Keratinocyte (primary cell): Measurements from ENCODE around the gene PLK5. TPM values are rescaled to one million over a fixed set of nuclear protein-coding genes. Genes with fewer than 3 reads are reported as not detected.
A peak's percentile ranks its signal among the peaks of the same experiment; 100 is the strongest.

Experiments
- DNase-seq: peaks from one replicate; pipeline ENCODE4 v3.0.0-alpha.2; 2011; ENCODE audit warnings: low read depth, missing footprints, low spot score
- FAIRE-seq: peaks from 2 replicates; lab custom pipeline; 2011; peaks lifted over from hg19 to GRCh38; lab: Jason Lieb, UNC
- H2AFZ ChIP-seq: 2 replicates; pipeline ENCODE4 v1.6.0; 2012; ENCODE audit warnings: low read length, control low read depth, inconsistent platforms; ENCODE audit not compliant: control insufficient read depth
- H3K27ac ChIP-seq: 2 replicates; pipeline ENCODE4 v1.5.1; 2011; ENCODE audit warnings: low read length; ENCODE audit not compliant: control insufficient read depth, insufficient read depth
- H3K27me3 ChIP-seq: 3 replicates; pipeline ENCODE4 v1.6.0; 2011; ENCODE audit warnings: low read length; ENCODE audit not compliant: control insufficient read depth, insufficient read depth; ENCODE audit errors: extremely low read depth
- H3K36me3 ChIP-seq, 2 experiments: 2 replicates in 1 of 2; 3 replicates in 1 of 2; pipeline ENCODE4 v1.5.1; 2011; ENCODE audit warnings: low read length in 2 of 2, mild to moderate bottlenecking in 1 of 2; ENCODE audit not compliant: control insufficient read depth in 2 of 2, insufficient read depth in 2 of 2; ENCODE audit errors: extremely low read depth in 1 of 2
- H3K4me1 ChIP-seq: 3 replicates; pipeline ENCODE4 v1.5.1; 2011; ENCODE audit warnings: low read length; ENCODE audit not compliant: control insufficient read depth, insufficient read depth; ENCODE audit errors: extremely low read depth
- H3K4me2 ChIP-seq: 3 replicates; pipeline ENCODE4 v1.6.0; 2011; ENCODE audit warnings: low read depth, low read length; ENCODE audit not compliant: control insufficient read depth, insufficient read depth; ENCODE audit errors: extremely low read depth
- H3K4me3 ChIP-seq, 3 experiments: fragments of 200-600 bp in 1 of 3; sonication (generic) in 1 of 3; 2 replicates in 2 of 3; 3 replicates in 1 of 3; pipeline ENCODE4 v1.5.1; 2011 to 2016; ENCODE audit warnings: low read length in 3 of 3, mild to moderate bottlenecking in 3 of 3, control low read depth in 2 of 3, inconsistent platforms in 1 of 3, low read depth in 1 of 3, mixed read lengths in 1 of 3, mixed run types in 1 of 3, moderate library complexity in 1 of 3; ENCODE audit not compliant: control insufficient read depth in 2 of 3, insufficient read depth in 2 of 3; ENCODE audit errors: extremely low read depth in 1 of 3
- H3K79me2 ChIP-seq: 2 replicates; pipeline ENCODE4 v1.6.0; 2012; ENCODE audit warnings: low read length; ENCODE audit not compliant: control insufficient read depth, insufficient read depth
- H3K9ac ChIP-seq: 3 replicates; pipeline ENCODE4 v1.6.0; 2011; ENCODE audit warnings: low read length; ENCODE audit not compliant: control insufficient read depth, insufficient read depth; ENCODE audit errors: extremely low read depth
- H3K9me1 ChIP-seq: 3 replicates; pipeline ENCODE4 v1.6.0; 2011; ENCODE audit warnings: low read length; ENCODE audit not compliant: control insufficient read depth, insufficient read depth; ENCODE audit errors: extremely low read depth
- H3K9me3 ChIP-seq: 2 replicates; pipeline ENCODE4 v1.5.1; 2012; ENCODE audit warnings: low read depth, low read length; ENCODE audit not compliant: control insufficient read depth
- H4K20me1 ChIP-seq: 3 replicates; pipeline ENCODE4 v1.6.0; 2011; ENCODE audit warnings: low read length; ENCODE audit not compliant: control insufficient read depth, insufficient read depth; ENCODE audit errors: extremely low read depth
- CTCF ChIP-seq, 3 experiments: IDR thresholded peaks in 1 of 3; conservative IDR thresholded peaks in 1 of 3; optimal IDR thresholded peaks in 1 of 3; 2 replicates in 2 of 3; 3 replicates in 1 of 3; pipeline versions ENCODE3 to v1.5.1; 2011; ENCODE audit warnings: low read length in 3 of 3, mild to moderate bottlenecking in 3 of 3, moderate library complexity in 2 of 3, control low read depth in 1 of 3, inconsistent platforms in 1 of 3; ENCODE audit not compliant: insufficient read depth in 2 of 3; ENCODE audit errors: extremely low read depth in 1 of 3
- EZH2 ChIP-seq: IDR thresholded peaks from one replicate; pipeline ENCODE4 v1.6.1; 2012; ENCODE audit warnings: inconsistent platforms, mild to moderate bottlenecking, low read length, moderate library complexity
- dilution Hi-C: fragments of 300-500 bp; cut with MboI; formaldehyde crosslinking; loops from one replicate; pipeline ENCODE4 v1.7.0; 2020; ENCODE audit warnings: low sequenced_read_pairs; ENCODE audit not compliant: extremely low pct_ligation_motif_present
- polyA plus RNA-seq, 5 experiments: library from polyadenylated mRNA; depleted of rRNA in 3 of 5; stranded (reverse) in 3 of 5; stranded (forward) in 1 of 5; unstranded in 1 of 5; fragments of >200 nt; gene quantifications; 1 replicate in 1 of 5; 2 replicates in 3 of 5; 3 replicates in 1 of 5; pipeline versions ENCODE4 v1.2.1 to v1.2.3, GENCODE V29; 2011 to 2012; ENCODE audit warnings: missing spikeins in 2 of 5, low read depth in 1 of 5, low replicate concordance in 1 of 5

Gene PLK5
- polyA plus RNA-seq, 1 donor (not counting 4 experiments of a cell fraction or from before 2014, with no cell fraction given) = 0.05 TPM

GRCh38 chr19:1495799-1496713, 27.8 kb upstream of the PLK5 start:
- H3K36me3 ChIP-seq = no peaks in the 10 kb centered on the region
- no peak for TF ChIP-seq CTCF (optimal IDR thresholded peaks at IDR 0.05 in 1 of 3, IDR thresholded peaks at IDR 0.05 in 1 of 3, conservative IDR thresholded peaks at IDR 0.05 in 1 of 3; ENCODE audit: extremely low read depth in 1 of 3, insufficient read depth in 2 of 3, low read length in 3 of 3)
- no peak for TF ChIP-seq EZH2
- H2AFZ ChIP-seq = peak overlapping the region; percentile 20
- FAIRE-seq (no peak), DNase-seq (no peak)
- H3K79me2 ChIP-seq = no peaks in the 10 kb centered on the region
- dilution Hi-C loops = no loop called here
- H3K9me1 ChIP-seq = no peaks in the 10 kb centered on the region
- H4K20me1 ChIP-seq = no peaks in the 10 kb centered on the region
- no peak overlapping the region for H3K27ac ChIP-seq
- no peaks in the 10 kb centered on the region for H3K27me3 ChIP-seq
- peak overlapping the region; percentile 28 for H3K9ac ChIP-seq
- peak overlapping the region in 2 of 3 experiments; percentile 14 to 34 for H3K4me3 ChIP-seq
- peak overlapping the region; percentile 75 for H3K4me2 ChIP-seq
- peaks cover 16% of the 10 kb centered on the region for H3K4me1 ChIP-seq
- H3K9me3 ChIP-seq = no peaks in the 10 kb centered on the region

DNA sequence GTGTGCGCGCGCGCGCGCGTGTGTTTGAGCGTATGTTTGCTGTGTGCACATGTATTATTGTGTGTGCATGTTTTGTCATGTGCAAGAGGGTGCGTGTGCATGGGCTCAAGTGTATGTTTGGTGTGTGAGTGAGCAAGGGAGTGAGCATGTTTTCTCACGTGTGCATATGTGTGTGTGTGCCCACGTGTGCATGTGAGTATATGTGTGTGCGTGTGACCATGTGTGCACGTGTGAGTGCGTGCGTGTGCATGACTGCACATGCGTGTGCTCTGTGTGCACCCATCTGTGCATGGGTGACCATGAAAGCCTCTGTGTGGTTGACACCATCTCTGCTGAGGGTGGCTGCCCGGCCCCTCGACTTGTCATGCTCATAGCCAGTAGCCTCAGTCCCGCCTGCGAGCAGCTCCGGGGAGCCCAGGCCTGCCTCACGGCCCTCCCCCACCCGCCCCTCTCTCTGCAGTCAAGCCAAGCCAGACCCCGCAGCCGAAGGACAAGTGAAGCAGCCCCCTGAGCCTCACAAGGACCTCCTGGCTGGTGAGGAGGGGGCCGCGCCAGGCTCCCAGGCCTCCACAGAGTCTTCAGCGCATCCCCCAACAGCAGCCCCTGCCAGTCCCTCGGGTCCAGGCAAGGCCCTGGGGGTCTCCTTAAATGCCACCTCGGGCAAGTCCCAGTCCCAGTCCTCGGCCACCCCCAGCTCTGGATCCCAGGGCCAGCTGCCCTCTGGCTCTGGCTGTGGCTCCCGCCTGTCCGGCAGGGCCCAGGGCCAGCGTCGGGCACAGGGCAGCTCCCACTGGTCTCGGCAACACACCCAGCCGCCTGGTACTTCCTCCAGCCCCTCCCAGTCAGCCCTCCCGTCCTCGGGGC, 26.9 kb upstream of the PLK5 start:
- Histone ChIP-seq H3K9me3 (no peaks in the 10 kb centered on the region), H3K4me1 (peaks cover 9% of the 10 kb centered on the region), H3K9ac (no peak overlapping the region), H2AFZ (peak overlapping the region; percentile 20), H3K79me2 (no peaks in the 10 kb centered on the region), H4K20me1 (no peaks in the 10 kb centered on the region), H3K4me3 (peak overlapping the region in 2 of 3 experiments; percentile 14 to 34), H3K27me3 (no peaks in the 10 kb centered on the region), H3K4me2 (peak overlapping the region; percentile 75), H3K27ac (no peak overlapping the region), H3K36me3 (no peaks in the 10 kb centered on the region), H3K9me1 (no peaks in the 10 kb centered on the region)
- dilution Hi-C loops = no loop called here
- no peak for DNase-seq
- TF ChIP-seq EZH2 (no peak), CTCF (optimal IDR thresholded peaks at IDR 0.05 in 1 of 3, IDR thresholded peaks at IDR 0.05 in 1 of 3, conservative IDR thresholded peaks at IDR 0.05 in 1 of 3; ENCODE audit: extremely low read depth in 1 of 3, insufficient read depth in 2 of 3, low read length in 3 of 3) (no peak)
- FAIRE-seq = no peak
